HG03060 (cell line): ENCODE data around the gene PTCRA.
A peak's percentile ranks its signal among the peaks of the same experiment; 100 is the strongest.
"Not testable (repeated sequence)": the region's sequence is repeated elsewhere in the genome, so short reads cannot be mapped to it uniquely, and the experiment has no call there.

Source experiments
- ATAC-seq: cut with Tn5 transposase; IDR thresholded peaks from one replicate; pipeline ENCODE4 v1.9.1; 2021; ENCODE audit warnings: low read depth, moderate number of reproducible peaks; ENCODE audit not compliant: unreplicated experiment

The PTCRA gene

GRCh38 chr6:42915732-42916131 lies at the start of gene PTCRA:
TSS of gene PTCRA (plus strand) at chr6:42916053. CDS start at chr6:42916070, 17 bp downstream.
- ATAC-seq = no peak

GRCh38 chr6:42870145-42870936 lies 45.5 kb upstream of the PTCRA start:
- no peak for ATAC-seq

- ATAC-seq = no peak
Measured at GRCh38 chr6:42871711-42872110, 44.1 kb upstream of the PTCRA start.

- ATAC-seq = no peak
Measured at GRCh38 chr6:42873313-42873712, 42.5 kb upstream of the PTCRA start.

GRCh38 chr6:42877695-42878094 lies 38.2 kb upstream of the PTCRA start:
- no peak for ATAC-seq

GRCh38 chr6:42879372-42880239 lies 36.2 kb upstream of the PTCRA start, which contains the start of gene RPL7L1:
TSS of gene RPL7L1 (plus strand) at chr6:42879616. CDS start at chr6:42879911, 295 bp downstream.
- ATAC-seq = peak; percentile 73

GRCh38 chr6:42880240-42880817 lies 35.5 kb upstream of the PTCRA start:
- ATAC-seq = not testable (repeated sequence)

GRCh38 chr6:42880871-42881270 lies 35.0 kb upstream of the PTCRA start:
- ATAC-seq = not testable (repeated sequence)

- no peak for ATAC-seq
Measured at GRCh38 chr6:42885702-42886101, 30.2 kb upstream of the PTCRA start.

GRCh38 chr6:42888201-42888600 lies 27.7 kb upstream of the PTCRA start:
- ATAC-seq = not testable (repeated sequence)

- ATAC-seq = no peak
Measured at GRCh38 chr6:42889815-42890214, 26.0 kb upstream of the PTCRA start.

GRCh38 chr6:42890311-42891198 lies 25.3 kb upstream of the PTCRA start:
- no peak for ATAC-seq

GRCh38 chr6:42891199-42891722 lies 24.6 kb upstream of the PTCRA start:
- no peak for ATAC-seq

- not testable (repeated sequence) for ATAC-seq
Measured at GRCh38 chr6:42894041-42894828, 21.6 kb upstream of the PTCRA start.

GRCh38 chr6:42896178-42896719 lies 19.6 kb upstream of the PTCRA start:
- ATAC-seq = no peak

GRCh38 chr6:42898891-42899361 lies 16.9 kb upstream of the PTCRA start:
- ATAC-seq = no peak

- no peak for ATAC-seq
Measured at GRCh38 chr6:42899871-42900270, 16.0 kb upstream of the PTCRA start.

- ATAC-seq = no peak
Measured at GRCh38 chr6:42901538-42901957, 14.3 kb upstream of the PTCRA start.
